Measurements from ENCODE around the gene ACOT7.

DNA sequence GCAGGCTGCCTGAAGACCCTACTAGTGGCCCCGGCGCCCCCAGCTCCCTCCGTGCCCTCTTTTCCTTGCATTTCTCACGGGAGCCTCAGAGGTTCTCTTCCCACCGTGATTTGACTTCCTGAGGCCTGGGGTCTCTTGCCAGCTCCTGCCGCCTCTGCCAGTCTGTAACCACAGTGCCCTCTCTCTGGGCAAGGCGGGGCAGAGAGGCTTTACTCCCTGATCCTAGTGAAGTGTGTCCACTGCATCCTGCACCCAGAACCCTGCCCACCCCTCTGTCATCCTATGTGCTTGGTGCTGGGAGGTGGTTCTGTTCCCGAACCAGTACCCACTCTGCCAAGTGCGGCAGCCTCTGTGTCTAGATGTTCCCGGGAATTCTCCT, 33.4 kb upstream of the ACOT7 start:
- TF ChIP-seq, protein P1, sequence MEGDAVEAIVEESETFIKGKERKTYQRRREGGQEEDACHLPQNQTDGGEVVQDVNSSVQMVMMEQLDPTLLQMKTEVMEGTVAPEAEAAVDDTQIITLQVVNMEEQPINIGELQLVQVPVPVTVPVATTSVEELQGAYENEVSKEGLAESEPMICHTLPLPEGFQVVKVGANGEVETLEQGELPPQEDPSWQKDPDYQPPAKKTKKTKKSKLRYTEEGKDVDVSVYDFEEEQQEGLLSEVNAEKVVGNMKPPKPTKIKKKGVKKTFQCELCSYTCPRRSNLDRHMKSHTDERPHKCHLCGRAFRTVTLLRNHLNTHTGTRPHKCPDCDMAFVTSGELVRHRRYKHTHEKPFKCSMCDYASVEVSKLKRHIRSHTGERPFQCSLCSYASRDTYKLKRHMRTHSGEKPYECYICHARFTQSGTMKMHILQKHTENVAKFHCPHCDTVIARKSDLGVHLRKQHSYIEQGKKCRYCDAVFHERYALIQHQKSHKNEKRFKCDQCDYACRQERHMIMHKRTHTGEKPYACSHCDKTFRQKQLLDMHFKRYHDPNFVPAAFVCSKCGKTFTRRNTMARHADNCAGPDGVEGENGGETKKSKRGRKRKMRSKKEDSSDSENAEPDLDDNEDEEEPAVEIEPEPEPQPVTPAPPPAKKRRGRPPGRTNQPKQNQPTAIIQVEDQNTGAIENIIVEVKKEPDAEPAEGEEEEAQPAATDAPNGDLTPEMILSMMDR (IDR thresholded peaks at IDR 0.05): no peak
- TF ChIP-seq POLR2A (IDR thresholded peaks at IDR 0.05): no peak
